Loucy (cell line): ENCODE measurements around the gene TEKT3.

Source experiments
- EZH2phosphoT487 ChIP-seq: fragments of 200-600 bp; IDR thresholded peaks from 2 replicates; pipeline ENCODE4 v1.6.1; 2018; ENCODE audit warnings: antibody characterized with exemption, mild to moderate bottlenecking, moderate library complexity, borderline replicate concordance
- TF ChIP-seq, protein P1 (sequence below): fragments of 200-600 bp; sonication (generic); conservative IDR thresholded peaks from 2 replicates; pipeline ENCODE4 v1.5.1; 2014; ENCODE audit warnings: mild to moderate bottlenecking, antibody characterized with exemption, low read length

DNA sequence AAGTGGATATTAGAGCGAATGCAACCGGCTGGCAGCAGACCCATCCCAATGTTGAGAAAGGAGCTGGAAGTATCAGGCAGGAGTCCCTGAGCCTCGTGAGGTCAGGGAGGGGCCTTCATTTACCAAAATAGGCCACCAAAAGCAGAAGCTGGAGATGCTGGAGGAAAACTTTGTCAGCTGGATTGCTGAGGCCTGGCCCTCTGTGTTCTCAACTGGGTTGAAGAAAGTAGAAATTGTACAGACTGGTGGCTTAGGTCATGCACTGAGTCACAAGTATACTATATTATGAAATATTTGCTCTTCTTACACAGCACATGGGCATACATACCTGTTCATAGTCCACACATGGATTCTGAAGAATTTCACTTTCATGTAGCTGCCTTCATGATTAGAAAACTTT lies 23.2 kb upstream of the TEKT3 start:
- TF ChIP-seq, protein P1, sequence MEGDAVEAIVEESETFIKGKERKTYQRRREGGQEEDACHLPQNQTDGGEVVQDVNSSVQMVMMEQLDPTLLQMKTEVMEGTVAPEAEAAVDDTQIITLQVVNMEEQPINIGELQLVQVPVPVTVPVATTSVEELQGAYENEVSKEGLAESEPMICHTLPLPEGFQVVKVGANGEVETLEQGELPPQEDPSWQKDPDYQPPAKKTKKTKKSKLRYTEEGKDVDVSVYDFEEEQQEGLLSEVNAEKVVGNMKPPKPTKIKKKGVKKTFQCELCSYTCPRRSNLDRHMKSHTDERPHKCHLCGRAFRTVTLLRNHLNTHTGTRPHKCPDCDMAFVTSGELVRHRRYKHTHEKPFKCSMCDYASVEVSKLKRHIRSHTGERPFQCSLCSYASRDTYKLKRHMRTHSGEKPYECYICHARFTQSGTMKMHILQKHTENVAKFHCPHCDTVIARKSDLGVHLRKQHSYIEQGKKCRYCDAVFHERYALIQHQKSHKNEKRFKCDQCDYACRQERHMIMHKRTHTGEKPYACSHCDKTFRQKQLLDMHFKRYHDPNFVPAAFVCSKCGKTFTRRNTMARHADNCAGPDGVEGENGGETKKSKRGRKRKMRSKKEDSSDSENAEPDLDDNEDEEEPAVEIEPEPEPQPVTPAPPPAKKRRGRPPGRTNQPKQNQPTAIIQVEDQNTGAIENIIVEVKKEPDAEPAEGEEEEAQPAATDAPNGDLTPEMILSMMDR: no peak
- no peak for TF ChIP-seq EZH2phosphoT487
